K562 (cell line): Measurements from ENCODE around the gene SAMD3. TPM values are rescaled to one million over a fixed set of nuclear protein-coding genes. Genes with fewer than 3 reads are reported as not detected.

Experiments used
- ATAC-seq: fragments of 200-7000 bp; cut with Tn5 transposase; 3 replicates; pipeline ENCODE4 v1.9.1; 2020; ENCODE audit warnings: moderate library complexity
- BruUV-seq: library from RNA; stranded (reverse); fragments of 400-500 nt; replicated peaks from 2 replicates; lab custom pipeline; 2021; lab: Mats Ljungman, UMichigan
- CTCF ChIA-PET: fragments of 300-600 bp; formaldehyde crosslinking; extraction: SDS; loops from one replicate; lab custom pipeline; 2021; ENCODE audit warnings: low intra/inter-chr PET ratio; lab: Yijun Ruan, JAX
- POLR2A ChIA-PET: fragments of 300-600, 350-650 bp; sonication (Branson Sonifier 250); formaldehyde crosslinking; extraction: SDS; loops from one replicate; lab custom pipeline; 2021; ENCODE audit warnings: antibody characterized with exemption, inconsistent platforms; lab: Yijun Ruan, JAX
- DNase-seq, 4 experiments: peaks; one replicate each; pipeline versions ENCODE4 v3.0.0 to v3.0.0-alpha.2; 2011 to 2018; ENCODE audit warnings: low spot score in 3 of 4, mixed read lengths in 3 of 4; ENCODE audit errors: extremely low read depth in 1 of 4
- FAIRE-seq: peaks from 2 replicates; lab custom pipeline; 2011; peaks lifted over from hg19 to GRCh38; lab: Jason Lieb, UNC
- H2AFZ ChIP-seq: 2 replicates; pipeline ENCODE4 v1.6.0; 2011; ENCODE audit warnings: low read depth, low read length, control low read depth, inconsistent platforms
- H3K27ac ChIP-seq: fragments of 200-600 bp; 3 replicates; pipeline ENCODE4 v1.8.0; 2011; ENCODE audit warnings: low read depth, mild to moderate bottlenecking, control low read depth, inconsistent platforms, low read length, moderate library complexity, mixed read lengths; ENCODE audit errors: extremely low read depth
- H3K27me3 ChIP-seq, 2 experiments: fragments of 300-600 bp in 1 of 2; 2 replicates in 1 of 2; 3 replicates in 1 of 2; pipeline versions ENCODE4 v1.6.0 to v1.8.0; 2011; ENCODE audit warnings: inconsistent platforms in 2 of 2, low read length in 2 of 2, mild to moderate bottlenecking in 1 of 2, mixed read lengths in 1 of 2, moderate library complexity in 1 of 2; ENCODE audit not compliant: control insufficient read depth in 2 of 2, insufficient read depth in 2 of 2
- H3K36me3 ChIP-seq: fragments of 300-600 bp; 3 replicates; pipeline ENCODE4 v1.8.0; 2011; ENCODE audit warnings: mild to moderate bottlenecking, low read length, inconsistent platforms; ENCODE audit not compliant: control insufficient read depth, insufficient read depth
- H3K4me1 ChIP-seq, 2 experiments: fragments of 200-600 bp in 1 of 2; replicated peaks in 1 of 2; 2 replicates in 1 of 2; 3 replicates in 1 of 2; pipeline versions ENCODE4 v1.5.1 to v1.8.0; 2011; ENCODE audit warnings: inconsistent platforms in 2 of 2, low read length in 2 of 2, mild to moderate bottlenecking in 1 of 2, mixed read lengths in 1 of 2, moderate library complexity in 1 of 2; ENCODE audit not compliant: control insufficient read depth in 2 of 2, insufficient read depth in 2 of 2
- H3K4me2 ChIP-seq: 2 replicates; pipeline ENCODE4 v1.6.1; 2011; ENCODE audit warnings: low read length, control low read depth, inconsistent platforms, mixed read lengths; ENCODE audit not compliant: insufficient read depth
- H3K4me3 ChIP-seq: fragments of 200-600 bp; sonication (generic), shearing (Covaris generic); 2 replicates; pipeline ENCODE4 v1.5.1; 2016; ENCODE audit warnings: control low read depth, inconsistent platforms
- H3K79me2 ChIP-seq: fragments of 200-600 bp; 3 replicates; pipeline ENCODE4 v1.8.0; 2011; ENCODE audit warnings: low read length, inconsistent platforms; ENCODE audit not compliant: control insufficient read depth, insufficient read depth
- H3K9ac ChIP-seq, 2 experiments: 2 replicates each; pipeline versions ENCODE4 v1.6.0 to v1.6.1; 2011; ENCODE audit warnings: low read depth in 2 of 2, low read length in 2 of 2, control low read depth in 1 of 2, inconsistent platforms in 1 of 2, mild to moderate bottlenecking in 1 of 2, mixed read lengths in 1 of 2; ENCODE audit not compliant: insufficient read depth in 1 of 2
- H3K9me1 ChIP-seq: one replicate; pipeline ENCODE4 v1.6.0; 2011; ENCODE audit warnings: inconsistent platforms, mild to moderate bottlenecking, low read length, moderate library complexity; ENCODE audit not compliant: control insufficient read depth, insufficient read depth
- H3K9me3 ChIP-seq: replicated peaks from 2 replicates; pipeline ENCODE4 v1.5.1; 2011; ENCODE audit warnings: low read depth, low read length, inconsistent platforms; ENCODE audit not compliant: control insufficient read depth, insufficient read depth
- H4K20me1 ChIP-seq: replicated peaks from 2 replicates; pipeline ENCODE4 v1.6.1; 2011; ENCODE audit warnings: low read length, inconsistent platforms, mixed read lengths; ENCODE audit not compliant: control insufficient read depth, insufficient read depth
- CCAR2 ChIP-seq: fragments of 200-400 bp; formaldehyde crosslinking; IDR thresholded peaks from 2 replicates; pipeline ENCODE4 v1.6.1; 2017; ENCODE audit warnings: mild to moderate bottlenecking, low read depth, low read length
- KAT7 ChIP-seq: sonication (generic); formaldehyde crosslinking; IDR thresholded peaks from 2 replicates; pipeline ENCODE4 v1.8.0; 2022; ENCODE audit warnings: missing genetic modification reagents, mild to moderate bottlenecking, borderline replicate concordance
- NONO ChIP-seq, 2 experiments: fragments of 200-400 bp in 1 of 2; fragments of 450-650 bp in 1 of 2; formaldehyde crosslinking in 1 of 2; IDR thresholded peaks; 2 replicates each; pipeline ENCODE4 v1.6.1; 2017; ENCODE audit warnings: low read depth in 2 of 2, mild to moderate bottlenecking in 2 of 2, moderate library complexity in 2 of 2, low read length in 1 of 2
- SAP30 ChIP-seq: fragments of 200-600 bp; sonication (generic); IDR thresholded peaks from 2 replicates; pipeline ENCODE4 v1.6.1; 2012; ENCODE audit warnings: borderline replicate concordance, low read depth, mild to moderate bottlenecking, moderate library complexity, low read length, control low read depth, inconsistent platforms; ENCODE audit not compliant: insufficient read depth, poor library complexity, severe bottlenecking
- ZBTB11 ChIP-seq, 3 experiments: fragments of 200-800 bp in 1 of 3; fragments of 250-450 bp in 1 of 3; fragments of 450-650 bp in 1 of 3; sonication (Bioruptor Pico) in 1 of 3; sonication (Bioruptor generic) in 1 of 3; formaldehyde crosslinking in 1 of 3; IDR thresholded peaks; 2 replicates each; pipeline versions ENCODE4 v1.6.1 to v1.8.0; 2016 to 2022; ENCODE audit warnings: mild to moderate bottlenecking in 2 of 3, missing genetic modification characterization in 2 of 3, missing compliant biosample characterization in 1 of 3, moderate library complexity in 1 of 3
- ZNF184 ChIP-seq: sonication (generic); formaldehyde crosslinking; IDR thresholded peaks from 2 replicates; pipeline ENCODE4 v1.5.0; 2020; ENCODE audit warnings: missing genetic modification reagents
- ZNF253 ChIP-seq: fragments of 250-450 bp; sonication (Bioruptor Pico); conservative IDR thresholded peaks from 2 replicates; pipeline ENCODE4 v1.6.1; 2021; ENCODE audit warnings: mild to moderate bottlenecking
- ZNF277 ChIP-seq: fragments of 250-450 bp; sonication (Bioruptor Pico); IDR thresholded peaks from 2 replicates; pipeline ENCODE4 v1.8.0; 2022; ENCODE audit warnings: inconsistent platforms, mild to moderate bottlenecking, moderate library complexity, borderline replicate concordance
- ZNF408 ChIP-seq: fragments of 250-450 bp; sonication (Bioruptor Pico); IDR thresholded peaks from 2 replicates; pipeline ENCODE4 v1.4.0; 2020; ENCODE audit warnings: low read depth, mild to moderate bottlenecking, moderate library complexity
- WGBS: fragments of 100-300 bp; shearing (Covaris generic); methylation state at CpG from one replicate; pipeline ENCODE4 v1.1.6; 2016; ENCODE audit warnings: low coverage, mixed read lengths; ENCODE audit not compliant: insufficient coverage; ENCODE audit errors: missing lambda C conversion rate; 5-methylcytosine and 5-hydroxymethylcytosine counted together
- in situ Hi-C: fragments of 300-500 bp; cut with MboI; formaldehyde crosslinking; loops from 4 replicates; pipeline ENCODE4 v1.15.0; 2018; ENCODE audit warnings: inconsistent platforms, mixed read lengths
- intact Hi-C: fragments of 100-400 bp; cut with micrococcal nuclease; formaldehyde crosslinking; loops from 2 replicates; pipeline ENCODE4 v1.14.2; 2022
- polyA plus RNA-seq, 8 experiments: library from polyadenylated mRNA; depleted of rRNA in 4 of 8; stranded (reverse) in 5 of 8; unstranded in 3 of 8; fragments of >200 nt; fragmentation: Nextera tagmentation in 2 of 8; fragmentation: Illumina TruSeq in 1 of 8; extraction: Ambion mirVana in 2 of 8; extraction: Trizol in 1 of 8; gene quantifications; 2 replicates each; pipeline versions ENCODE4 v1.2.1 to v1.2.3, GENCODE V29; 2011 to 2014; ENCODE audit warnings: inconsistent platforms in 1 of 8, missing spikeins in 1 of 8
- total RNA-seq, 7 experiments: library from RNA; depleted of rRNA in 6 of 7; stranded (reverse); fragments of >200 nt in 6 of 7; fragmentation: Illumina TruSeq in 2 of 7; extraction: Trizol in 2 of 7; gene quantifications; 2 replicates each; pipeline versions ENCODE4 v1.2.1 to v1.2.3, GENCODE V29; 2011 to 2021; ENCODE audit warnings: low replicate concordance in 1 of 7

SAMD3 gene
- total and polyA plus RNA-seq, 9 of the 15 experiments (the other 6 are each of a cell fraction or from before 2014, with no cell fraction given) = 0.03 to 0.21 (median 0.18) TPM; not detected in 5

- in situ Hi-C loops (no loop called here), intact Hi-C loops (no loop called here)
- no peaks in the 10 kb centered on the region for H3K27me3 ChIP-seq
- ChIA-PET CTCF (no interaction called here), POLR2A (no interaction called here)
- H3K4me2 ChIP-seq = no peak overlapping the region
- H3K4me1 ChIP-seq = no peaks in the 10 kb centered on the region
- no peak overlapping the region for H2AFZ ChIP-seq
- no peaks in the 10 kb centered on the region for H3K9me3 ChIP-seq
- H4K20me1 ChIP-seq = no peaks in the 10 kb centered on the region
- WGBS = 24% methylated on average over 2 of the region's 2 CpGs
- no peak for DNase-seq
- H3K9me1 ChIP-seq = no peaks in the 10 kb centered on the region
- no peaks in the 10 kb centered on the region for H3K79me2 ChIP-seq
- H3K9ac ChIP-seq = no peak overlapping the region
- H3K4me3 ChIP-seq = no peak overlapping the region
- H3K27ac ChIP-seq = no peak overlapping the region
- FAIRE-seq = no peak
- ATAC-seq = no peak
- no TSS peak for BruUV-seq
- no peaks in the 10 kb centered on the region for H3K36me3 ChIP-seq
- TF ChIP-seq ZNF253 (CRISPR knock-in tag) = no peak
- TF ChIP-seq ZNF277 (CRISPR knock-in tag) = no peak
- no peak for TF ChIP-seq ZNF184 (CRISPR knock-in tag)
- no peak for TF ChIP-seq SAP30
- TF ChIP-seq ZBTB11 (CRISPR knock-in tag; IDR thresholded peaks at IDR 0.05) = no peak
- no peak for TF ChIP-seq NONO (IDR thresholded peaks at IDR 0.05; ENCODE audit: low read depth in 2 of 2, low read length in 1 of 2)
- TF ChIP-seq ZNF408 (CRISPR knock-in tag) = no peak
- TF ChIP-seq KAT7 (CRISPR knock-in tag) = no peak
- TF ChIP-seq CCAR2 = no peak
Observed at GRCh38 chr6:130113201-130113710, 109.5 kb downstream of the SAMD3 start.
